Esophagus muscularis mucosa (tissue), 3 donors: Measurements from ENCODE around the gene C6orf163.

Experiments
- POLR2A ChIP-seq: fragments of 450-650 bp; IDR thresholded peaks from one replicate; pipeline ENCODE4 v1.6.1; 2017; ENCODE audit warnings: antibody characterized with exemption, moderate library complexity, mild to moderate bottlenecking, low read depth
- TF ChIP-seq, protein P1 (sequence below), 3 experiments: fragments of 200-600 bp in 2 of 3; fragments of 450-650 bp in 1 of 3; sonication (generic) in 2 of 3; IDR thresholded peaks; one replicate each; pipeline ENCODE4 v1.5.1; 2017 to 2019; ENCODE audit warnings: antibody characterized with exemption in 3 of 3, mild to moderate bottlenecking in 2 of 3, moderate library complexity in 1 of 3

DNA sequence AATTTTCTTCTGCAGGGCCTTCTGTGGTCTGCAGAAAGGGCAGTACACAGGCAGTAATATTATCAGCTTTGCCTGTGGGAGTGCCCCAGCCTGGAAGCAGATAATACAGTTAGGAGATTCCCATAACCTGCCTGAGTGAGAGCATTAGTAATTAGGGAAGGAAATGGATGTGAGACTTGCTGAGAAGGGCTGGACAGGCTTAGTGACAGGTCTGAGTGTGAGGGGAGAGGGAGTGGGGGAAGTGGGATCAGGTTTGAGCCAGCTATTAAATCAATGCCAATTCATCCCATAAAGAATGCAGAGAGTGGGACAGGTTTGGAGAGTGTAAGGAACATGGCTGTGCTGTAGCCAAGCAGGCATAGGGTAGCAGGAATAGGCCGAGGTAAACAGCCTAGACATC is 53.0 kb downstream of the C6orf163 start:
- TF ChIP-seq POLR2A, result no peak
- TF ChIP-seq, protein P1, sequence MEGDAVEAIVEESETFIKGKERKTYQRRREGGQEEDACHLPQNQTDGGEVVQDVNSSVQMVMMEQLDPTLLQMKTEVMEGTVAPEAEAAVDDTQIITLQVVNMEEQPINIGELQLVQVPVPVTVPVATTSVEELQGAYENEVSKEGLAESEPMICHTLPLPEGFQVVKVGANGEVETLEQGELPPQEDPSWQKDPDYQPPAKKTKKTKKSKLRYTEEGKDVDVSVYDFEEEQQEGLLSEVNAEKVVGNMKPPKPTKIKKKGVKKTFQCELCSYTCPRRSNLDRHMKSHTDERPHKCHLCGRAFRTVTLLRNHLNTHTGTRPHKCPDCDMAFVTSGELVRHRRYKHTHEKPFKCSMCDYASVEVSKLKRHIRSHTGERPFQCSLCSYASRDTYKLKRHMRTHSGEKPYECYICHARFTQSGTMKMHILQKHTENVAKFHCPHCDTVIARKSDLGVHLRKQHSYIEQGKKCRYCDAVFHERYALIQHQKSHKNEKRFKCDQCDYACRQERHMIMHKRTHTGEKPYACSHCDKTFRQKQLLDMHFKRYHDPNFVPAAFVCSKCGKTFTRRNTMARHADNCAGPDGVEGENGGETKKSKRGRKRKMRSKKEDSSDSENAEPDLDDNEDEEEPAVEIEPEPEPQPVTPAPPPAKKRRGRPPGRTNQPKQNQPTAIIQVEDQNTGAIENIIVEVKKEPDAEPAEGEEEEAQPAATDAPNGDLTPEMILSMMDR (IDR thresholded peaks at IDR 0.05), result no peak
